ENCODE data around the gene TOB1.

The TOB1 gene

GRCh38 chr17:50844117-50844700, 21.9 kb downstream of the TOB1 start:
- DNase-seq, result no peak

GRCh38 chr17:50843150-50843905, 22.8 kb downstream of the TOB1 start:
- DNase-seq, result no peak

GRCh38 chr17:50842506-50843149, 23.5 kb downstream of the TOB1 start:
- no peak for DNase-seq

- DNase-seq, result no peak
Measured at GRCh38 chr17:50841949-50842354, 24.2 kb downstream of the TOB1 start.

GRCh38 chr17:50841277-50841948, 24.7 kb downstream of the TOB1 start:
- DNase-seq, result no peak

- no peak for DNase-seq
Measured at GRCh38 chr17:50840311-50840851, 25.8 kb downstream of the TOB1 start.

GRCh38 chr17:50839591-50840310, 26.4 kb downstream of the TOB1 start:
- no peak for DNase-seq

- no peak for DNase-seq
Measured at GRCh38 chr17:50837980-50838954, 27.9 kb downstream of the TOB1 start.

- DNase-seq, result no peak
Measured at GRCh38 chr17:50837286-50837979, 28.7 kb downstream of the TOB1 start.

GRCh38 chr17:50836826-50837225, 29.3 kb downstream of the TOB1 start:
- no peak for DNase-seq

- DNase-seq, result no peak
Measured at GRCh38 chr17:50835301-50836234, 30.6 kb downstream of the TOB1 start, which contains the start of gene WFIKKN2. Gene WFIKKN2, plus strand, starts transcription at chr17:50835586. Its CDS starts 352 bp downstream, at chr17:50835938.

- DNase-seq, result no peak
Measured at GRCh38 chr17:50834429-50835300, 31.5 kb downstream of the TOB1 start.

- no peak for DNase-seq
Measured at GRCh38 chr17:50833510-50834428, 32.4 kb downstream of the TOB1 start.

- DNase-seq, result no peak
Measured at GRCh38 chr17:50832864-50833381, 33.2 kb downstream of the TOB1 start.

- DNase-seq, result no peak
Measured at GRCh38 chr17:50832267-50832863, 33.8 kb downstream of the TOB1 start.

GRCh38 chr17:50831471-50831928, 34.7 kb downstream of the TOB1 start:
- peak; percentile 53 for DNase-seq

Measured in DMS 273 treated with DMSO at 0.1 percent for 48 hours (cell line).